C4-2B (cell line): ENCODE measurements around the gene ZFC3H1.

Experiments used
- ZFX ChIP-seq: fragments of 450-650 bp; IDR thresholded peaks from 2 replicates; pipeline ENCODE4 v1.6.1; 2017
- TF ChIP-seq, protein P1 (sequence below): fragments of 450-650 bp; conservative IDR thresholded peaks from 2 replicates; pipeline ENCODE4 v1.5.1; 2017; ENCODE audit warnings: mild to moderate bottlenecking

- TF ChIP-seq, protein P1, sequence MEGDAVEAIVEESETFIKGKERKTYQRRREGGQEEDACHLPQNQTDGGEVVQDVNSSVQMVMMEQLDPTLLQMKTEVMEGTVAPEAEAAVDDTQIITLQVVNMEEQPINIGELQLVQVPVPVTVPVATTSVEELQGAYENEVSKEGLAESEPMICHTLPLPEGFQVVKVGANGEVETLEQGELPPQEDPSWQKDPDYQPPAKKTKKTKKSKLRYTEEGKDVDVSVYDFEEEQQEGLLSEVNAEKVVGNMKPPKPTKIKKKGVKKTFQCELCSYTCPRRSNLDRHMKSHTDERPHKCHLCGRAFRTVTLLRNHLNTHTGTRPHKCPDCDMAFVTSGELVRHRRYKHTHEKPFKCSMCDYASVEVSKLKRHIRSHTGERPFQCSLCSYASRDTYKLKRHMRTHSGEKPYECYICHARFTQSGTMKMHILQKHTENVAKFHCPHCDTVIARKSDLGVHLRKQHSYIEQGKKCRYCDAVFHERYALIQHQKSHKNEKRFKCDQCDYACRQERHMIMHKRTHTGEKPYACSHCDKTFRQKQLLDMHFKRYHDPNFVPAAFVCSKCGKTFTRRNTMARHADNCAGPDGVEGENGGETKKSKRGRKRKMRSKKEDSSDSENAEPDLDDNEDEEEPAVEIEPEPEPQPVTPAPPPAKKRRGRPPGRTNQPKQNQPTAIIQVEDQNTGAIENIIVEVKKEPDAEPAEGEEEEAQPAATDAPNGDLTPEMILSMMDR: no peak
- peak; percentile 71 for TF ChIP-seq ZFX
Measured at GRCh38 chr12:71662849-71663560, 643 bp downstream of the ZFC3H1 start.
